Endothelial cell of umbilical vein (primary cell): ENCODE results near the gene KIAA1755. TPM values are rescaled to one million over a fixed set of nuclear protein-coding genes. Genes with fewer than 3 reads are reported as not detected.

ENCODE experiments used
- BruUV-seq: library from RNA; stranded (reverse); fragments of 400-500 nt; replicated peaks from 2 replicates; lab custom pipeline; 2021; lab: Mats Ljungman, UMichigan
- CTCF ChIA-PET: fragments of 300-600, 350-600 bp; sonication (Branson Sonifier 250); formaldehyde crosslinking; loops from one replicate; lab custom pipeline; 2021; ENCODE audit warnings: antibody characterized with exemption, inconsistent platforms; lab: Charles Lee
- POLR2A ChIA-PET: fragments of 300-600, 350-600 bp; sonication (Branson Sonifier 250); formaldehyde crosslinking; loops from one replicate; lab custom pipeline; 2021; ENCODE audit warnings: antibody characterized with exemption, inconsistent platforms; lab: Charles Lee
- DNase-seq: peaks from one replicate; pipeline ENCODE4 v3.0.0-alpha.2; 2011; ENCODE audit warnings: low read depth, low spot score
- FAIRE-seq: peaks from 2 replicates; lab custom pipeline; 2011; peaks lifted over from hg19 to GRCh38; lab: Jason Lieb, UNC
- H2AFZ ChIP-seq: 2 replicates; pipeline ENCODE4 v1.6.0; 2012; ENCODE audit warnings: low read depth, low read length, control low read depth, inconsistent platforms
- H3K27ac ChIP-seq: 2 replicates; pipeline ENCODE4 v1.5.1; 2011; ENCODE audit warnings: low read depth, mild to moderate bottlenecking, control low read depth, low read length, moderate library complexity; ENCODE audit not compliant: insufficient read depth
- H3K27me3 ChIP-seq, 2 experiments: 2 replicates each; pipeline versions ENCODE4 v1.6.0 to v1.6.1; 2011; ENCODE audit warnings: low read length in 2 of 2, mixed read lengths in 1 of 2; ENCODE audit not compliant: control insufficient read depth in 2 of 2, insufficient read depth in 2 of 2
- H3K36me3 ChIP-seq, 2 experiments: 2 replicates in 1 of 2; 3 replicates in 1 of 2; pipeline ENCODE4 v1.5.1; 2011; ENCODE audit warnings: low read length in 2 of 2, mild to moderate bottlenecking in 1 of 2, moderate library complexity in 1 of 2; ENCODE audit not compliant: control insufficient read depth in 2 of 2, insufficient read depth in 2 of 2; ENCODE audit errors: extremely low read depth in 1 of 2
- H3K4me1 ChIP-seq: 3 replicates; pipeline ENCODE4 v1.5.1; 2011; ENCODE audit warnings: mild to moderate bottlenecking, low read length; ENCODE audit not compliant: control insufficient read depth, insufficient read depth; ENCODE audit errors: extremely low read depth
- H3K4me2 ChIP-seq: 2 replicates; pipeline ENCODE4 v1.6.1; 2011; ENCODE audit warnings: low read length, control low read depth, mixed read lengths; ENCODE audit not compliant: insufficient read depth
- H3K4me3 ChIP-seq, 3 experiments: fragments of 200-600 bp in 1 of 3; sonication (generic), shearing (Covaris generic) in 1 of 3; replicated peaks in 1 of 3; 2 replicates each; pipeline ENCODE4 v1.5.1; 2011 to 2016; ENCODE audit warnings: control low read depth in 3 of 3, low read length in 3 of 3, mild to moderate bottlenecking in 2 of 3, inconsistent platforms in 1 of 3, low read depth in 1 of 3, moderate library complexity in 1 of 3; ENCODE audit not compliant: insufficient read depth in 1 of 3
- H3K79me2 ChIP-seq: 2 replicates; pipeline ENCODE4 v1.6.0; 2012; ENCODE audit warnings: low read length, inconsistent platforms; ENCODE audit not compliant: control insufficient read depth, insufficient read depth
- H3K9ac ChIP-seq: replicated peaks from 2 replicates; pipeline ENCODE3; 2011; ENCODE audit warnings: low read length, control low read depth; ENCODE audit not compliant: insufficient read depth; ENCODE audit errors: extremely low read depth
- H3K9me1 ChIP-seq: replicated peaks from 3 replicates; pipeline ENCODE4 v1.6.0; 2011; ENCODE audit warnings: mild to moderate bottlenecking, low read length; ENCODE audit not compliant: control insufficient read depth, insufficient read depth; ENCODE audit errors: extremely low read depth
- H3K9me3 ChIP-seq: replicated peaks from 2 replicates; pipeline ENCODE4 v1.5.1; 2012; ENCODE audit warnings: low read length, inconsistent platforms; ENCODE audit not compliant: control insufficient read depth, insufficient read depth
- H4K20me1 ChIP-seq: replicated peaks from 2 replicates; pipeline ENCODE3; 2011; ENCODE audit warnings: mild to moderate bottlenecking, low read length; ENCODE audit not compliant: control insufficient read depth, insufficient read depth; ENCODE audit errors: extremely low read depth
- CTCF ChIP-seq, 2 donors: IDR thresholded peaks; 1 replicate in 1 of 2; 2 replicates in 1 of 2; pipeline ENCODE4 v1.5.1; 2011; ENCODE audit warnings: low read length in 2 of 2, mild to moderate bottlenecking in 2 of 2, moderate library complexity in 2 of 2, control low read depth in 1 of 2, inconsistent platforms in 1 of 2, low read depth in 1 of 2; ENCODE audit not compliant: insufficient read depth in 1 of 2; ENCODE audit errors: extremely low read depth in 1 of 2
- GATA2 ChIP-seq: IDR thresholded peaks from 2 replicates; pipeline ENCODE4 v1.7.0; 2011; ENCODE audit warnings: low read depth, mild to moderate bottlenecking, moderate library complexity, mixed read lengths, low read length; ENCODE audit not compliant: insufficient read length, insufficient read depth
- POLR2A ChIP-seq: IDR thresholded peaks from 2 replicates; pipeline ENCODE4 v1.6.1; 2012; ENCODE audit warnings: low read depth, mild to moderate bottlenecking, control low read depth, low read length
- POLR2AphosphoS5 ChIP-seq: IDR thresholded peaks from 2 replicates; pipeline ENCODE4 v1.6.1; 2012; ENCODE audit warnings: low read depth, mild to moderate bottlenecking, control low read depth, low read length, moderate library complexity; ENCODE audit not compliant: insufficient read depth
- dilution Hi-C: fragments of 300-500 bp; cut with MboI; formaldehyde crosslinking; loops from one replicate; pipeline ENCODE4 v1.15.0; 2019; ENCODE audit warnings: low sequenced_read_pairs; ENCODE audit not compliant: extremely low pct_ligation_motif_present
- intact Hi-C: fragments of 100-400 bp; cut with micrococcal nuclease; formaldehyde crosslinking; loops from one replicate; pipeline ENCODE4 v1.10.0; 2022
- polyA plus RNA-seq, 4 experiments: library from polyadenylated mRNA; depleted of rRNA in 3 of 4; stranded (reverse) in 3 of 4; unstranded in 1 of 4; fragments of >200 nt; gene quantifications; 2 replicates each; pipeline versions ENCODE4 v1.2.1 to v1.2.3, GENCODE V29; 2011 to 2012; ENCODE audit warnings: missing spikeins in 1 of 4
- total RNA-seq: library from RNA; stranded (reverse); gene quantifications from 2 replicates; pipeline ENCODE4 v1.2.3, GENCODE V29; 2021

The KIAA1755 gene
- total and polyA plus RNA-seq, 2 donors (not counting 3 experiments of a cell fraction or from before 2014, with no cell fraction given) = 0.36 to 0.51 TPM

- POLR2A ChIA-PET = interaction anchor here (0.6 to 2.5 kb wide), 4 partner anchors 11 to 288 kb away, joined by 3 to 12 read pairs (median 4); no protein-coding TSS in a partner anchor
- Histone ChIP-seq H3K27ac (peak within 1 kb of the TSS; percentile 96), H3K4me3 (peak within 1 kb of the TSS; percentile 26 to 96 (median 68)), H3K79me2 (peaks cover 54% of the 10 kb centered on the region), H3K27me3 (no peaks in the 10 kb centered on the region), H2AFZ (no peak within 1 kb of the TSS), H3K9me1 (no peaks in the 10 kb centered on the region), H3K36me3 (peaks cover 7 to 9% of the 10 kb centered on the region in 2 experiments), H3K9ac (peak within 1 kb of the TSS; percentile 86), H3K4me1 (peaks cover 81% of the 10 kb centered on the region), H4K20me1 (no peaks in the 10 kb centered on the region), H3K9me3 (no peaks in the 10 kb centered on the region), H3K4me2 (peak within 1 kb of the TSS; percentile 78)
- intact Hi-C loops (loop anchor here (1.0 to 5.0 kb wide), 7 partner anchors 8 to 112 kb away; no protein-coding TSS in a partner anchor), dilution Hi-C loops (no loop called here)
- CTCF ChIA-PET = interaction anchor here (0.9 to 8.8 kb wide), 13 partner anchors 10 to 107 kb away, joined by 3 to 156 read pairs (median 9); no protein-coding TSS in a partner anchor
- FAIRE-seq = peak; percentile 87
- peak; percentile 88 for DNase-seq
- BruUV-seq = no TSS peak
- TF ChIP-seq GATA2 (no peak), CTCF (IDR thresholded peaks at IDR 0.05; ENCODE audit: extremely low read depth in 1 of 2, insufficient read depth in 1 of 2, low read depth in 1 of 2, low read length in 2 of 2) (peak; percentile 83 to 89), POLR2A (peak; percentile 98), POLR2AphosphoS5 (peak; percentile 99)
Measured at GRCh38 chr20:38165089-38165965, 95.2 kb downstream of the KIAA1755 start, which contains the start of gene TGM2. TGM2 (minus strand) TSS chr20:38165270; CDS start chr20:38165198, 72 bp downstream.
